Nephron (organoid): ENCODE measurements around the gene RHOH.
"Not testable (repeated sequence)": the region's sequence is repeated elsewhere in the genome, so short reads cannot be mapped to it uniquely, and the experiment has no call there.

Experiments
- H3K27ac Mint-ChIP-seq, 3 experiments: 2 replicates each; pipeline ENCODE4 v1.8.0; 2020; ENCODE audit warnings: mixed read lengths in 3 of 3, mild to moderate bottlenecking in 2 of 3, moderate library complexity in 1 of 3
- H3K27me3 Mint-ChIP-seq: 2 replicates; pipeline ENCODE4 v1.8.0; 2021; ENCODE audit warnings: low read depth, mild to moderate bottlenecking, moderate library complexity, mixed read lengths
- H3K36me3 Mint-ChIP-seq: 2 replicates; pipeline ENCODE4 v1.8.0; 2020; ENCODE audit warnings: low read depth, mixed read lengths
- H3K4me1 Mint-ChIP-seq: 2 replicates; pipeline ENCODE4 v1.8.0; 2020; ENCODE audit warnings: mixed read lengths
- H3K4me3 Mint-ChIP-seq, 3 experiments: 2 replicates each; pipeline ENCODE4 v1.8.0; 2020; ENCODE audit warnings: mild to moderate bottlenecking in 3 of 3, mixed read lengths in 3 of 3, moderate library complexity in 2 of 3
- H3K9me3 Mint-ChIP-seq: 2 replicates; pipeline ENCODE4 v1.8.0; 2020; ENCODE audit warnings: mixed read lengths
- TF ChIP-seq, protein P1 (sequence below), 3 experiments: fragments of 200-600 bp; sonication (generic); IDR thresholded peaks; one replicate each; pipeline ENCODE4 v1.5.0; 2021; ENCODE audit warnings: antibody characterized with exemption in 3 of 3; ENCODE audit not compliant: unreplicated experiment in 3 of 3

The RHOH gene

DNA sequence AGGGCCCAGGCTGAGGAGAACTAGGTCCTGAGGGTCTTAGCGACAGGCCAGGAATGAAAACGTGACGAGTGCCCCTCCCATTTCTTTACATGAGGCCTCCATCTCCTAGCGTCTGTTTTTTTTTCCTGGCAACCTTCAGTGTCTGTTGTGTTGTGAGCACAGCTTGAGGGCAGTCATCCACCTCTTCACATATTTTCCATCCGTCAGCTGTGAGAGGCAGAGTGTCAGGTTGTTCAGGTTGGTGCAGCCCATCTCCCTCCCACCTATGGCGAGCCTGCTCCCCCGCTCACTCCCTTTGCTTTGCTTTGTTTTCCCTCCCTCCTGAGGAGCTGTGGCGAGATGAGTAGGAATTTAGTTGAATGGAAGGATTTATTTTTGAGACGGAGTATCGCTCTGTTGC, 86.6 kb downstream of the RHOH start:
- H3K4me1 Mint-ChIP-seq: no peaks in the 10 kb centered on the region
- TF ChIP-seq, protein P1, sequence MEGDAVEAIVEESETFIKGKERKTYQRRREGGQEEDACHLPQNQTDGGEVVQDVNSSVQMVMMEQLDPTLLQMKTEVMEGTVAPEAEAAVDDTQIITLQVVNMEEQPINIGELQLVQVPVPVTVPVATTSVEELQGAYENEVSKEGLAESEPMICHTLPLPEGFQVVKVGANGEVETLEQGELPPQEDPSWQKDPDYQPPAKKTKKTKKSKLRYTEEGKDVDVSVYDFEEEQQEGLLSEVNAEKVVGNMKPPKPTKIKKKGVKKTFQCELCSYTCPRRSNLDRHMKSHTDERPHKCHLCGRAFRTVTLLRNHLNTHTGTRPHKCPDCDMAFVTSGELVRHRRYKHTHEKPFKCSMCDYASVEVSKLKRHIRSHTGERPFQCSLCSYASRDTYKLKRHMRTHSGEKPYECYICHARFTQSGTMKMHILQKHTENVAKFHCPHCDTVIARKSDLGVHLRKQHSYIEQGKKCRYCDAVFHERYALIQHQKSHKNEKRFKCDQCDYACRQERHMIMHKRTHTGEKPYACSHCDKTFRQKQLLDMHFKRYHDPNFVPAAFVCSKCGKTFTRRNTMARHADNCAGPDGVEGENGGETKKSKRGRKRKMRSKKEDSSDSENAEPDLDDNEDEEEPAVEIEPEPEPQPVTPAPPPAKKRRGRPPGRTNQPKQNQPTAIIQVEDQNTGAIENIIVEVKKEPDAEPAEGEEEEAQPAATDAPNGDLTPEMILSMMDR (IDR thresholded peaks at IDR 0.05; ENCODE audit: unreplicated experiment in 3 of 3): no peak
- no peaks in the 10 kb centered on the region for H3K9me3 Mint-ChIP-seq
- H3K36me3 Mint-ChIP-seq: no peaks in the 10 kb centered on the region
- H3K27me3 Mint-ChIP-seq: peaks cover 13% of the 10 kb centered on the region
- H3K27ac Mint-ChIP-seq: peak overlapping the region in 1 of 3 experiments; percentile 44
- H3K4me3 Mint-ChIP-seq: no peak overlapping the region

DNA sequence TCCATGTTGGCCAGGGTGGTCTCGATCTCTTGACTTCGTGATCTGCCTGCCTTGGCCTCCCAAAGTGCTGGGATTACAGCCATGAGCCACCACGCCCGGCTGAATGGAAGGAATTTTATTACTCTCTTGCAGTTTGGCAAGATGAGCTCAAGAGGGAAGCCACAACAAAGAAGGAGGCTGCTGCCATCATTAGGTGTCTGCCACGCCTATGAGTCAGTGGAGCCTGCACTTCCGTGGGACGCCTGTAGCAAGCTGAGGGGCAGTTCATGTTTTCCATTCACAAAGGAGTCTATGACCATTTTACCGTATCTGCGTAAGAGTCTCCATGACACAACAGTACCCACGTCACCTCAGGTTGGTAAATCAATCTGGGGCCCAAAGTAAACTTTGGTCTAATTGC, 87.1 kb downstream of the RHOH start:
- TF ChIP-seq, protein P1 (IDR thresholded peaks at IDR 0.05; ENCODE audit: unreplicated experiment in 3 of 3): no peak
- H3K4me1 Mint-ChIP-seq: no peaks in the 10 kb centered on the region
- H3K27me3 Mint-ChIP-seq: peaks cover 18% of the 10 kb centered on the region
- H3K9me3 Mint-ChIP-seq: no peaks in the 10 kb centered on the region
- H3K36me3 Mint-ChIP-seq: no peaks in the 10 kb centered on the region
- no peak overlapping the region for H3K27ac Mint-ChIP-seq
- H3K4me3 Mint-ChIP-seq: no peak overlapping the region

DNA sequence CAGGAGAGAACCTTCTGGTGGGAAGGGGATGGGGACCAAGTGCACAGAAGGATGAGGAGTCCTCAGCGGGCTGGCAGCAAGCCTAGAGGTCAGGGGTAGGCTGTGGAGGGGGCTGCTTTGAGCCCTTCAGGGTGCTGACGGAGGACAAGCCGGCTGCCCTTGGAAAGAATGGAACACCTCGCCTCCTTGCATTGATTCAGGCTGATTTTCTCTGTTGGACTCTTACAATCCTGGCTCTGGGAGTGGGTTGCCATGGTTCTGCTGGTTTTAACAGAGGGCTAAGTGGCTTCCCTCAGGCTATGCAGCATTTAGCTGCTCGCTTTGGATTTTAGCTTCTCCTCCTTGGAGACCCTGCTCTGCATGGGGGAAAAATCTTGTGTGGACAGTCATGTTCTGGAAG, 88.9 kb downstream of the RHOH start:
- H3K4me1 Mint-ChIP-seq: no peaks in the 10 kb centered on the region
- no peak overlapping the region for H3K27ac Mint-ChIP-seq
- peaks cover 19% of the 10 kb centered on the region for H3K27me3 Mint-ChIP-seq
- H3K4me3 Mint-ChIP-seq: no peak overlapping the region
- TF ChIP-seq, protein P1 (IDR thresholded peaks at IDR 0.05; ENCODE audit: unreplicated experiment in 3 of 3): no peak
- H3K9me3 Mint-ChIP-seq: no peaks in the 10 kb centered on the region
- no peaks in the 10 kb centered on the region for H3K36me3 Mint-ChIP-seq

DNA sequence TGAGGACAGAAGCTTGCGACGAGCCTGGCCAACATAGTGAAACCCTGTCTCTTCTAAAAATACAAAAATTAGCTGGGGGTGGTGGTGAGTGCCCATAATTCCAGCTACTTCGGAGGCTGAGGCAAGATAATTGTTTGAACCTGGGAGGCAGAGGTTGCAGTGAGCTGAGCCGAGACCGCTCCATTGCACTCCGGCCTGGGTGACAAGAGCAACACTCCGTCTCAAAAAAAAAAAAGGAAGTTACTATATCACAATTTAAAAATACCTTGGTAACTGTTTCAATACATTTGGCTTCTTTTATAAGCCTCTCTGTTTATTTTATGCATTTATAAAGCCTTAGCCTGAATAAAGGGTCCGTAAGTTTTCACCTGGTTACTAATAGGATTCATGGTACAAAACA, 91.7 kb downstream of the RHOH start:
- no peak overlapping the region for H3K4me3 Mint-ChIP-seq
- TF ChIP-seq, protein P1 (IDR thresholded peaks at IDR 0.05; ENCODE audit: unreplicated experiment in 3 of 3): no peak
- H3K27me3 Mint-ChIP-seq: peaks cover 15% of the 10 kb centered on the region
- H3K27ac Mint-ChIP-seq: no peak overlapping the region
- H3K4me1 Mint-ChIP-seq: no peaks in the 10 kb centered on the region
- no peaks in the 10 kb centered on the region for H3K36me3 Mint-ChIP-seq
- peaks cover 5% of the 10 kb centered on the region for H3K9me3 Mint-ChIP-seq

DNA sequence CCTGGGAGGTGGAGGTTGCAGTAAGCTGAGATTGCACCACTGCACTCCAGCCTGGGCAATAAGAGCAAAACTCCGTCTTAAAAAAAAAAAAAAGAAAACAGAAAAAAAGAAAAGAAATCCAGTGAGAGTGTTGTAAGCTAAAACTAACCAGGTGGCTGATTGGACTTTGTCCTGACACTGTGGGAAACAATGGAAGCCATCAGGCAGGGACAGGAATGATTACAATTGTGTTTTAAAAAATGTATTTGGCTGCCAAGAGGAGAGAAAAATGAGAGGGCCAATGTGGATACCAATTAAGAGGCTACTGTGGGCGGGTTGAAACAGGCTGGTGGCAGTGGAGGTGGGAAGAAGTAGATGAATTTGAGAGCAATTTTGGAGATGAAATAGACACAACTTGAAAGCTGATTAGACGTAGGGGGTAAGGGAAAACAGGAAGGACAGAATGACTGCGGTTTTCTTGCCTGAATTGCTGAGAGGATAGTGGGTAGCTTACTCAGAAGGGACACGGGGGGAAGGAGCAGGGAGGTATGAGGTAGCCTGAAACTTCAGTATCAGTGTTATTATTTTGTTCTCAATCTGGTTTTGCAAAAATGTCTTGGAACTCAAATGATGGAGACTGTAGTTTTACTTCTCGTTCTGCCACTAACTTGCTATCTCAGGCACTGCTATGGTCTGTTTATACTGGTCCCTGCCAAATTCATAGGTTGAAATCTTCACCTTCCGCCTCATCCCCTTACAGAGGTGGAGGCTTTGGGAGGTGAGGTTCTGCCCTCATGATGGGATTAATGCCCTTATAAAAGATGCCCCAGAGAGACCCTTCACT, 92.7 kb downstream of the RHOH start:
- TF ChIP-seq, protein P1 (IDR thresholded peaks at IDR 0.05; ENCODE audit: unreplicated experiment in 3 of 3): no peak
- Mint-ChIP-seq H3K4me1 (no peaks in the 10 kb centered on the region), H3K27me3 (peaks cover 11% of the 10 kb centered on the region), H3K27ac (no peak overlapping the region), H3K9me3 (peaks cover 5% of the 10 kb centered on the region), H3K36me3 (no peaks in the 10 kb centered on the region), H3K4me3 (no peak overlapping the region)

DNA sequence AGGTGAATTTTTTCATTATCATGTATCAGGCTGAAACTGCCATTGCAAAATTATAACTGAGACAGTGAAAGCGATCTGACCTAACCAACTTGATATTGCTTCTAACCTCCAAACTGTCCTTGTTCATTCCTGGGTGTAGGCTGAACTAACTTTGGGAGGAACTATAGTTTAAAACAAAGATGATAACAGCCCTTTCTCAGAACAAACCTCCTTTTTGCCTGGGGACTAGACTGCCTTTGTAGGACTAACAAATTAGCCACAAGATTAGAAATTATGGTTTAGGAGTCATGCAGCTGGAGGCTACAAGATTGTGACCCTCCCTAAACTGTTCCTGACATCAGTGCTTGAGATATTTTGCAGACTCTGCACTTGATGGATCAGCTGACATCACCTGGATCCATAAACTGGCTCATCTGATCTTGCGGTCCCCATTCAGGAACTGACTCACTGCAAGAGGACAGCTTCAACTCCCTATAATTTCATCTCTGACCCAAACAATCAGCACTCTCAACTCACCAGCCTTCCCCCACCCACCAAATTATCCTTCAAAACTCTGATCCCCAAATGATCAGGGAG, 93.9 kb downstream of the RHOH start:
- not testable (repeated sequence) for H3K4me3 Mint-ChIP-seq, H3K36me3 Mint-ChIP-seq, H3K27ac Mint-ChIP-seq, H3K4me1 Mint-ChIP-seq, H3K9me3 Mint-ChIP-seq
- peaks cover 11% of the 10 kb centered on the region for H3K27me3 Mint-ChIP-seq
